SK-N-SH treated with all-trans-retinoic acid at 6 μM for 48 hours (cell line): ENCODE measurements around the gene PLEKHG3.

Source experiments
- ATAC-seq: fragments of 200-7000 bp; cut with Tn5 transposase; 3 replicates; pipeline ENCODE4 v1.9.1; 2020; ENCODE audit warnings: mild to moderate bottlenecking, moderate library complexity
- ARNTL ChIP-seq: fragments of 450-650 bp; formaldehyde crosslinking; IDR thresholded peaks from 2 replicates; pipeline ENCODE4 v1.5.0; 2020; ENCODE audit warnings: low read depth, mild to moderate bottlenecking, moderate library complexity, borderline replicate concordance
- BACH2 ChIP-seq: fragments of 250-450 bp; sonication (Bioruptor Pico); IDR thresholded peaks from 2 replicates; pipeline ENCODE4 v1.9.0; 2021; ENCODE audit warnings: mild to moderate bottlenecking, borderline replicate concordance
- CREB5 ChIP-seq: fragments of 250-450 bp; sonication (Bioruptor Pico); IDR thresholded peaks from 2 replicates; pipeline ENCODE4 v1.5.1; 2020; ENCODE audit warnings: low read depth, mild to moderate bottlenecking, moderate library complexity
- CSDC2 ChIP-seq: fragments of 250-450 bp; sonication (Bioruptor Pico); IDR thresholded peaks from 2 replicates; pipeline ENCODE4 v1.5.0; 2020; ENCODE audit warnings: mild to moderate bottlenecking, moderate library complexity
- CSRNP3 ChIP-seq: fragments of 250-450 bp; sonication (Bioruptor Pico); IDR thresholded peaks from 2 replicates; pipeline ENCODE4 v1.5.1; 2021; ENCODE audit warnings: mild to moderate bottlenecking, moderate library complexity
- ESRRG ChIP-seq: fragments of 250-450 bp; sonication (Bioruptor Pico); IDR thresholded peaks from 2 replicates; pipeline ENCODE4 v1.6.1; 2021; ENCODE audit warnings: mild to moderate bottlenecking
- GLIS3 ChIP-seq: fragments of 250-450 bp; sonication (Bioruptor Pico); IDR thresholded peaks from 2 replicates; pipeline ENCODE4 v1.5.0; 2020; ENCODE audit warnings: mild to moderate bottlenecking, moderate library complexity
- ISL1 ChIP-seq: fragments of 250-450 bp; sonication (Bioruptor Pico); IDR thresholded peaks from 2 replicates; pipeline ENCODE4 v2.1.2; 2022; ENCODE audit warnings: mild to moderate bottlenecking, moderate library complexity
- OSR1 ChIP-seq: fragments of 250-450 bp; sonication (Bioruptor Pico); IDR thresholded peaks from 2 replicates; pipeline ENCODE4 v1.8.0; 2022; ENCODE audit warnings: moderate library complexity, mild to moderate bottlenecking, inconsistent platforms
- POU6F1 ChIP-seq: fragments of 250-450 bp; sonication (Bioruptor Pico); IDR thresholded peaks from 2 replicates; pipeline ENCODE4 v1.8.0; 2021; ENCODE audit warnings: low read depth, mild to moderate bottlenecking, moderate library complexity, borderline replicate concordance
- PPARA ChIP-seq: fragments of 250-450 bp; sonication (Bioruptor Pico); IDR thresholded peaks from 2 replicates; pipeline ENCODE4 v1.5.0; 2020; ENCODE audit warnings: mild to moderate bottlenecking, borderline replicate concordance
- RARB ChIP-seq: fragments of 250-450 bp; sonication (Bioruptor Pico); IDR thresholded peaks from 2 replicates; pipeline ENCODE4 v1.8.0; 2021; ENCODE audit warnings: mild to moderate bottlenecking, moderate library complexity
- SNAI2 ChIP-seq: fragments of 250-450 bp; sonication (Bioruptor Pico); IDR thresholded peaks from 2 replicates; pipeline ENCODE4 v1.5.0; 2020; ENCODE audit warnings: mild to moderate bottlenecking, moderate library complexity
- TCF4 ChIP-seq: fragments of 250-450 bp; sonication (Bioruptor Pico); IDR thresholded peaks from 2 replicates; pipeline ENCODE4 v1.8.0; 2021; ENCODE audit warnings: mild to moderate bottlenecking, moderate library complexity, borderline replicate concordance
- TSHZ2 ChIP-seq: fragments of 250-450 bp; sonication (Bioruptor Pico); IDR thresholded peaks from 2 replicates; pipeline ENCODE4 v1.5.0; 2020; ENCODE audit warnings: mild to moderate bottlenecking, moderate library complexity
- ZC3H10 ChIP-seq: fragments of 250-450 bp; sonication (Bioruptor Pico); IDR thresholded peaks from 2 replicates; pipeline ENCODE4 v1.5.1; 2021; ENCODE audit warnings: mild to moderate bottlenecking, moderate library complexity
- ZFP3 ChIP-seq: fragments of 250-450 bp; sonication (Bioruptor Pico); IDR thresholded peaks from 2 replicates; pipeline ENCODE4 v1.5.0; 2020; ENCODE audit warnings: mild to moderate bottlenecking, moderate library complexity
- ZFP30 ChIP-seq: fragments of 450-650 bp; formaldehyde crosslinking; IDR thresholded peaks from 2 replicates; pipeline ENCODE4 v1.5.0; 2022; ENCODE audit warnings: mild to moderate bottlenecking, moderate library complexity
- ZNF565 ChIP-seq: fragments of 450-650 bp; formaldehyde crosslinking; conservative IDR thresholded peaks from 2 replicates; pipeline ENCODE4 v1.5.0; 2020; ENCODE audit warnings: low read depth, mild to moderate bottlenecking, moderate library complexity
- ZNF70 ChIP-seq: fragments of 450-650 bp; formaldehyde crosslinking; IDR thresholded peaks from 2 replicates; pipeline ENCODE4 v1.5.0; 2020; ENCODE audit warnings: mild to moderate bottlenecking, moderate library complexity
- TF ChIP-seq, protein P1 (sequence below): fragments of 250-450 bp; sonication (Bioruptor Pico); IDR thresholded peaks from 2 replicates; pipeline ENCODE4 v1.8.0; 2020; ENCODE audit warnings: mild to moderate bottlenecking, moderate library complexity, borderline replicate concordance

The PLEKHG3 gene

GRCh38 chr14:64748995-64749714, 44.9 kb downstream of the PLEKHG3 start:
- ATAC-seq = no peak
- no peak for TF ChIP-seq ESRRG (CRISPR knock-in tag)
- TF ChIP-seq ZFP3 (CRISPR knock-in tag) = no peak
- no peak for TF ChIP-seq PPARA
- TF ChIP-seq CSRNP3 (CRISPR knock-in tag) = no peak
- TF ChIP-seq OSR1 (CRISPR knock-in tag) = no peak
- no peak for TF ChIP-seq RARB (CRISPR knock-in tag)
- TF ChIP-seq TCF4 (CRISPR knock-in tag) = no peak
- no peak for TF ChIP-seq POU6F1
- TF ChIP-seq ISL1 (CRISPR knock-in tag) = no peak
- TF ChIP-seq, protein P1, sequence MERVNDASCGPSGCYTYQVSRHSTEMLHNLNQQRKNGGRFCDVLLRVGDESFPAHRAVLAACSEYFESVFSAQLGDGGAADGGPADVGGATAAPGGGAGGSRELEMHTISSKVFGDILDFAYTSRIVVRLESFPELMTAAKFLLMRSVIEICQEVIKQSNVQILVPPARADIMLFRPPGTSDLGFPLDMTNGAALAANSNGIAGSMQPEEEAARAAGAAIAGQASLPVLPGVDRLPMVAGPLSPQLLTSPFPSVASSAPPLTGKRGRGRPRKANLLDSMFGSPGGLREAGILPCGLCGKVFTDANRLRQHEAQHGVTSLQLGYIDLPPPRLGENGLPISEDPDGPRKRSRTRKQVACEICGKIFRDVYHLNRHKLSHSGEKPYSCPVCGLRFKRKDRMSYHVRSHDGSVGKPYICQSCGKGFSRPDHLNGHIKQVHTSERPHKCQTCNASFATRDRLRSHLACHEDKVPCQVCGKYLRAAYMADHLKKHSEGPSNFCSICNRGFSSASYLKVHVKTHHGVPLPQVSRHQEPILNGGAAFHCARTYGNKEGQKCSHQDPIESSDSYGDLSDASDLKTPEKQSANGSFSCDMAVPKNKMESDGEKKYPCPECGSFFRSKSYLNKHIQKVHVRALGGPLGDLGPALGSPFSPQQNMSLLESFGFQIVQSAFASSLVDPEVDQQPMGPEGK (CRISPR knock-in tag) = no peak
- no peak for TF ChIP-seq SNAI2
- no peak for TF ChIP-seq CREB5 (CRISPR knock-in tag)
- TF ChIP-seq ARNTL (CRISPR knock-in tag) = no peak
- no peak for TF ChIP-seq ZNF565 (CRISPR knock-in tag)
- no peak for TF ChIP-seq ZNF70
- no peak for TF ChIP-seq BACH2
- no peak for TF ChIP-seq ZFP30

DNA sequence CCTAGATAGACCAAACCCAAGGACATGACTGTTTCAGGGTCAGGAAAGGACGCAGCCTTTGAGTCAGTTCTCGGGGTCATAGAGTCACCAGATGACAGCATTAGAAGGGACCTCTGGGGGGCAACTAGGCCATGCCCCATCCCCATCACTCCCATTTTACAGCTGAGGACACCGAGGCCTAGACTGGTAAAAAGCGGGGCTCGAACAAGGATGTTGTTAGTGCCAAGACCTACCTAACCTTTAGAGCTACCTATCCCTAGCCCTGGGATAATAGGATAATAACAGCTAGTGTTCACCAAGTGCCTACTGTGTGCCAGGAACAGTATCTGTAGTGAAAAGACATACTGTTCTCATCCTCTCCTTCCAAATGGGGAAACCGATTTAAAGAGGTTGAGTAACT, 48.7 kb downstream of the PLEKHG3 start:
- TF ChIP-seq ISL1 (CRISPR knock-in tag) (no peak), CSDC2 (CRISPR knock-in tag) (no peak), GLIS3 (no peak)
- TF ChIP-seq, protein P1 (CRISPR knock-in tag) = no peak
- no peak for ATAC-seq

- TF ChIP-seq CREB5 (CRISPR knock-in tag) (no peak), ZNF565 (CRISPR knock-in tag) (no peak), TSHZ2 (no peak), CSDC2 (CRISPR knock-in tag) (no peak), BACH2 (no peak), ARNTL (CRISPR knock-in tag) (no peak), ZC3H10 (CRISPR knock-in tag) (no peak), ZFP3 (CRISPR knock-in tag) (no peak), ESRRG (CRISPR knock-in tag) (no peak), SNAI2 (no peak), TCF4 (CRISPR knock-in tag) (no peak)
- TF ChIP-seq, protein P1 (CRISPR knock-in tag) = no peak
- no peak for ATAC-seq
Observed at GRCh38 chr14:64753374-64753773, 49.1 kb downstream of the PLEKHG3 start.
